Vagina (tissue), 2 donors: ENCODE measurements around the gene VASH1.

Source experiments
- POLR2AphosphoS5 ChIP-seq, 2 donors: sonication (generic); formaldehyde crosslinking; IDR thresholded peaks; one replicate each; pipeline ENCODE4 v1.9.0; 2017; ENCODE audit warnings: antibody characterized with exemption in 2 of 2, mild to moderate bottlenecking in 2 of 2, low read depth in 1 of 2; ENCODE audit not compliant: insufficient read depth in 1 of 2
- TF ChIP-seq, protein P1 (sequence below), 3 experiments: fragments of 450-650 bp in 2 of 3; fragments of 200-600 bp in 1 of 3; sonication (generic) in 1 of 3; IDR thresholded peaks; one replicate each; pipeline ENCODE4 v1.5.1; 2017 to 2019; ENCODE audit warnings: antibody characterized with exemption in 3 of 3, mild to moderate bottlenecking in 2 of 3, moderate library complexity in 2 of 3

DNA sequence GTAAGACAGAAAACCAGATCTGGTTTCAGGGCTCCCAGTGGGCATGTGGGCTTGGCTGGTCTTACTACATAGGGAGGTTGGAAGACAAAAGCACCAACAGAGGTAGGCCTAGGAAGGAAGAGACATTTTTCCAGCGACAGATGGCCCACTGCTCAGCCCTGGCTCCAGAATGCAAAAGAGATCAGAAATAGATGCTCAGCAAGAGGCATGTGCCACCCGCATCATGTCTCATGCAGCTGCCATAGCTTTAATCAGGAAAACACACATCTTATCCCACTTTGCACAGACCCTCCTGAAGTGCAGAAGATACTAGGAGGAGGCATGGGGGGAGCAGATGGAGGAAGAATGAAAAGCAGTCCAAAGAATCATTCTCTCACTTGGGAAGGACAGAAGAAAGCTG lies 25.3 kb downstream of the VASH1 start:
- TF ChIP-seq, protein P1, sequence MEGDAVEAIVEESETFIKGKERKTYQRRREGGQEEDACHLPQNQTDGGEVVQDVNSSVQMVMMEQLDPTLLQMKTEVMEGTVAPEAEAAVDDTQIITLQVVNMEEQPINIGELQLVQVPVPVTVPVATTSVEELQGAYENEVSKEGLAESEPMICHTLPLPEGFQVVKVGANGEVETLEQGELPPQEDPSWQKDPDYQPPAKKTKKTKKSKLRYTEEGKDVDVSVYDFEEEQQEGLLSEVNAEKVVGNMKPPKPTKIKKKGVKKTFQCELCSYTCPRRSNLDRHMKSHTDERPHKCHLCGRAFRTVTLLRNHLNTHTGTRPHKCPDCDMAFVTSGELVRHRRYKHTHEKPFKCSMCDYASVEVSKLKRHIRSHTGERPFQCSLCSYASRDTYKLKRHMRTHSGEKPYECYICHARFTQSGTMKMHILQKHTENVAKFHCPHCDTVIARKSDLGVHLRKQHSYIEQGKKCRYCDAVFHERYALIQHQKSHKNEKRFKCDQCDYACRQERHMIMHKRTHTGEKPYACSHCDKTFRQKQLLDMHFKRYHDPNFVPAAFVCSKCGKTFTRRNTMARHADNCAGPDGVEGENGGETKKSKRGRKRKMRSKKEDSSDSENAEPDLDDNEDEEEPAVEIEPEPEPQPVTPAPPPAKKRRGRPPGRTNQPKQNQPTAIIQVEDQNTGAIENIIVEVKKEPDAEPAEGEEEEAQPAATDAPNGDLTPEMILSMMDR (IDR thresholded peaks at IDR 0.05), result no peak
- no peak for TF ChIP-seq POLR2AphosphoS5 (IDR thresholded peaks at IDR 0.05; ENCODE audit: insufficient read depth in 1 of 2, low read depth in 1 of 2)
